Activated naive CD4-positive, alpha-beta T cell treated with anti-CD3 and anti-CD28 coated beads for 36 hours (primary cell): ENCODE data around the gene SEMA7A. TPM values are rescaled to one million over a fixed set of nuclear protein-coding genes. Genes with fewer than 3 reads are reported as not detected.

ENCODE experiments used
- CTCF ChIA-PET: fragments of 350-600 bp; sonication (Branson Sonifier 250); formaldehyde crosslinking; loops from one replicate; lab custom pipeline; 2021; ENCODE audit warnings: antibody characterized with exemption; lab: Charles Lee
- DNase-seq: peaks from one replicate; pipeline ENCODE4 v3.0.0-alpha.2; 2020
- H3K27ac Mint-ChIP-seq: one replicate; pipeline ENCODE4 v1.8.0; 2021; ENCODE audit warnings: mild to moderate bottlenecking, mixed read lengths
- H3K27me3 Mint-ChIP-seq: one replicate; pipeline ENCODE4 v1.8.0; 2021; ENCODE audit warnings: low read depth, mixed read lengths
- H3K36me3 Mint-ChIP-seq: one replicate; pipeline ENCODE4 v1.8.0; 2021; ENCODE audit warnings: low read depth, mixed read lengths
- H3K4me1 Mint-ChIP-seq: one replicate; pipeline ENCODE4 v1.8.0; 2021; ENCODE audit warnings: low read depth, mixed read lengths
- H3K4me3 Mint-ChIP-seq: one replicate; pipeline ENCODE4 v1.8.0; 2021; ENCODE audit warnings: mild to moderate bottlenecking, moderate library complexity, mixed read lengths
- H3K9me3 Mint-ChIP-seq: one replicate; pipeline ENCODE4 v1.8.0; 2021; ENCODE audit warnings: mixed read lengths
- intact Hi-C: fragments of 100-400 bp; cut with micrococcal nuclease; formaldehyde crosslinking; loops from one replicate; pipeline ENCODE4 v1.15.1; 2023
- total RNA-seq, 2 experiments: library from RNA; stranded (reverse); gene quantifications; one replicate each; pipeline ENCODE4 v1.2.3, GENCODE V29; 2021

The SEMA7A gene
- total RNA-seq, 2 experiments from 2014 or later = 45.7 to 46.9 TPM

GRCh38 chr15:74449643-74450205 is 16.0 kb upstream of the SEMA7A start:
- Mint-ChIP-seq H3K27me3 (no peaks in the 10 kb centered on the region), H3K9me3 (no peaks in the 10 kb centered on the region), H3K27ac (no peak overlapping the region), H3K4me3 (no peak overlapping the region), H3K36me3 (peaks cover 26% of the 10 kb centered on the region), H3K4me1 (peaks cover 4% of the 10 kb centered on the region)
- intact Hi-C loops = no loop called here
- DNase-seq = no peak
- CTCF ChIA-PET = interaction anchor here (3.6 to 17.3 kb wide), 2 partner anchors 11 to 69 kb away, joined by 11 to 399 read pairs; no protein-coding TSS in a partner anchor

GRCh38 chr15:74449095-74449494 is 15.3 kb upstream of the SEMA7A start:
- no peaks in the 10 kb centered on the region for H3K9me3 Mint-ChIP-seq
- H3K27me3 Mint-ChIP-seq = no peaks in the 10 kb centered on the region
- intact Hi-C loops = no loop called here
- no peak for DNase-seq
- peaks cover 27% of the 10 kb centered on the region for H3K36me3 Mint-ChIP-seq
- no peak overlapping the region for H3K27ac Mint-ChIP-seq
- CTCF ChIA-PET = interaction anchor here (3.6 to 17.3 kb wide), 2 partner anchors 10 to 68 kb away, joined by 11 to 399 read pairs; no protein-coding TSS in a partner anchor
- no peaks in the 10 kb centered on the region for H3K4me1 Mint-ChIP-seq
- no peak overlapping the region for H3K4me3 Mint-ChIP-seq

GRCh38 chr15:74445816-74446763 is 12.3 kb upstream of the SEMA7A start:
- peaks cover 22% of the 10 kb centered on the region for H3K36me3 Mint-ChIP-seq
- H3K9me3 Mint-ChIP-seq = no peaks in the 10 kb centered on the region
- DNase-seq = no peak
- no peaks in the 10 kb centered on the region for H3K4me1 Mint-ChIP-seq
- CTCF ChIA-PET = interaction anchor here (3.6 to 17.3 kb wide), 2 partner anchors 7 to 65 kb away, joined by 11 to 399 read pairs; no protein-coding TSS in a partner anchor
- intact Hi-C loops = no loop called here
- no peaks in the 10 kb centered on the region for H3K27me3 Mint-ChIP-seq
- no peak overlapping the region for H3K4me3 Mint-ChIP-seq
- H3K27ac Mint-ChIP-seq = no peak overlapping the region

- H3K9me3 Mint-ChIP-seq = no peaks in the 10 kb centered on the region
- intact Hi-C loops = no loop called here
- H3K27me3 Mint-ChIP-seq = no peaks in the 10 kb centered on the region
- CTCF ChIA-PET = interaction anchor here (17.3 kb wide), 1 partner anchor 64 kb away, joined by 399 read pairs; no protein-coding TSS in a partner anchor
- H3K4me1 Mint-ChIP-seq = no peaks in the 10 kb centered on the region
- no peak for DNase-seq
- no peak overlapping the region for H3K27ac Mint-ChIP-seq
- H3K36me3 Mint-ChIP-seq = peaks cover 16% of the 10 kb centered on the region
- H3K4me3 Mint-ChIP-seq = no peak overlapping the region
Observed at GRCh38 chr15:74444106-74445062, 10.6 kb upstream of the SEMA7A start.

GRCh38 chr15:74443100-74443909 is 9.5 kb upstream of the SEMA7A start:
- Mint-ChIP-seq H3K36me3 (peaks cover 11% of the 10 kb centered on the region), H3K27me3 (no peaks in the 10 kb centered on the region), H3K4me3 (no peak overlapping the region), H3K4me1 (peaks cover 6% of the 10 kb centered on the region), H3K9me3 (no peaks in the 10 kb centered on the region), H3K27ac (no peak overlapping the region)
- intact Hi-C loops = no loop called here
- CTCF ChIA-PET = interaction anchor here (1.1 to 17.3 kb wide), 3 partner anchors 63 to 72 kb away, joined by 3 to 399 read pairs (median 4); no protein-coding TSS in a partner anchor
- no peak for DNase-seq

GRCh38 chr15:74442604-74443003 is 8.8 kb upstream of the SEMA7A start:
- H3K4me1 Mint-ChIP-seq = peaks cover 10% of the 10 kb centered on the region
- intact Hi-C loops = no loop called here
- H3K4me3 Mint-ChIP-seq = no peak overlapping the region
- peaks cover 6% of the 10 kb centered on the region for H3K36me3 Mint-ChIP-seq
- no peaks in the 10 kb centered on the region for H3K27me3 Mint-ChIP-seq
- CTCF ChIA-PET = interaction anchor here (1.1 to 17.3 kb wide), 3 partner anchors 62 to 71 kb away, joined by 3 to 399 read pairs (median 4); no protein-coding TSS in a partner anchor
- no peak for DNase-seq
- no peak overlapping the region for H3K27ac Mint-ChIP-seq
- H3K9me3 Mint-ChIP-seq = no peaks in the 10 kb centered on the region

GRCh38 chr15:74442063-74442462 is 8.3 kb upstream of the SEMA7A start:
- DNase-seq = no peak
- no peaks in the 10 kb centered on the region for H3K9me3 Mint-ChIP-seq
- H3K4me1 Mint-ChIP-seq = peaks cover 10% of the 10 kb centered on the region
- H3K36me3 Mint-ChIP-seq = peaks cover 6% of the 10 kb centered on the region
- no peak overlapping the region for H3K4me3 Mint-ChIP-seq
- CTCF ChIA-PET = interaction anchor here (5.6 to 17.3 kb wide), 2 partner anchors 61 to 71 kb away, joined by 49 to 399 read pairs; no protein-coding TSS in a partner anchor
- H3K27me3 Mint-ChIP-seq = no peaks in the 10 kb centered on the region
- no peak overlapping the region for H3K27ac Mint-ChIP-seq
- intact Hi-C loops = no loop called here

- H3K4me1 Mint-ChIP-seq = peaks cover 10% of the 10 kb centered on the region
- H3K4me3 Mint-ChIP-seq = no peak overlapping the region
- intact Hi-C loops = no loop called here
- H3K27me3 Mint-ChIP-seq = no peaks in the 10 kb centered on the region
- CTCF ChIA-PET = interaction anchor here (0.6 to 17.3 kb wide), 5 partner anchors 10 to 445 kb away, joined by 3 to 399 read pairs (median 6); no protein-coding TSS in a partner anchor
- DNase-seq = no peak
- H3K9me3 Mint-ChIP-seq = no peaks in the 10 kb centered on the region
- H3K27ac Mint-ChIP-seq = no peak overlapping the region
- peaks cover 6% of the 10 kb centered on the region for H3K36me3 Mint-ChIP-seq
Observed at GRCh38 chr15:74441248-74441941, 7.6 kb upstream of the SEMA7A start.

GRCh38 chr15:74438721-74439316 is 5.1 kb upstream of the SEMA7A start:
- peak; percentile 88 for DNase-seq
- peaks cover 35% of the 10 kb centered on the region for H3K4me1 Mint-ChIP-seq
- CTCF ChIA-PET = interaction anchor here (0.8 to 17.3 kb wide), 14 partner anchors 9 to 99 kb away, joined by 3 to 399 read pairs (median 4); partner anchors contain the start of gene UBL7
- intact Hi-C loops = loop anchor here (1.0 kb wide), 4 partner anchors 36 to 64 kb away; no protein-coding TSS in a partner anchor
- no peaks in the 10 kb centered on the region for H3K27me3 Mint-ChIP-seq
- H3K27ac Mint-ChIP-seq = peak overlapping the region; percentile 14
- no peak overlapping the region for H3K4me3 Mint-ChIP-seq
- H3K9me3 Mint-ChIP-seq = no peaks in the 10 kb centered on the region
- H3K36me3 Mint-ChIP-seq = no peaks in the 10 kb centered on the region

- Mint-ChIP-seq H3K36me3 (no peaks in the 10 kb centered on the region), H3K9me3 (no peaks in the 10 kb centered on the region), H3K27me3 (no peaks in the 10 kb centered on the region), H3K4me3 (no peak overlapping the region), H3K27ac (peak overlapping the region; percentile 14), H3K4me1 (peaks cover 35% of the 10 kb centered on the region)
- intact Hi-C loops = loop anchor here (1.0 kb wide), 4 partner anchors 35 to 63 kb away; no protein-coding TSS in a partner anchor
- DNase-seq = no peak
- CTCF ChIA-PET = interaction anchor here (0.6 to 17.3 kb wide), 9 partner anchors 9 to 110 kb away, joined by 3 to 399 read pairs (median 9); no protein-coding TSS in a partner anchor
Observed at GRCh38 chr15:74438206-74438605, 4.4 kb upstream of the SEMA7A start.
